Panc1 (cell line): Measurements from ENCODE around the gene MET. TPM values are rescaled to one million over a fixed set of nuclear protein-coding genes. Genes with fewer than 3 reads are reported as not detected.
"Not testable (repeated sequence)": the region's sequence is repeated elsewhere in the genome, so short reads cannot be mapped to it uniquely, and the experiment has no call there.

Experiments
- ATAC-seq: fragments of 200-7000 bp; cut with Tn5 transposase; 2 replicates; pipeline ENCODE4 v1.9.1; 2020; ENCODE audit warnings: mild to moderate bottlenecking, moderate library complexity
- BruUV-seq: library from RNA; stranded (reverse); fragments of 400-500 nt; replicated peaks from 2 replicates; lab custom pipeline; 2021; lab: Mats Ljungman, UMichigan
- CTCF ChIA-PET: fragments of 300-600 bp; sonication (Branson Sonifier 250); formaldehyde crosslinking; loops from one replicate; lab custom pipeline; 2022; ENCODE audit warnings: antibody characterized with exemption; lab: Charles Lee
- POLR2A ChIA-PET: fragments of 300-600 bp; sonication (Branson Sonifier 250); formaldehyde crosslinking; loops from one replicate; lab custom pipeline; 2022; ENCODE audit warnings: antibody characterized with exemption; lab: Charles Lee
- DNase-seq: peaks from one replicate; pipeline ENCODE4 v3.0.0-alpha.2; 2010; ENCODE audit warnings: low read depth, low spot score
- H3K27ac ChIP-seq: 2 replicates; pipeline ENCODE4 v1.5.1; 2011; ENCODE audit warnings: mild to moderate bottlenecking, low read length, inconsistent platforms
- H3K27me3 ChIP-seq: fragments of 200-500 bp; sonication (Bioruptor generic); 2 replicates; pipeline ENCODE4 v1.6.0; 2014; ENCODE audit warnings: low read length, inconsistent platforms; ENCODE audit not compliant: control insufficient read depth, insufficient read depth
- H3K36me3 ChIP-seq: fragments of 200-500 bp; sonication (Bioruptor generic); 2 replicates; pipeline ENCODE4 v1.5.1; 2014; ENCODE audit warnings: inconsistent platforms, mild to moderate bottlenecking, low read length, moderate library complexity; ENCODE audit not compliant: control insufficient read depth, insufficient read depth
- H3K4me1 ChIP-seq: 2 replicates; pipeline ENCODE4 v1.5.1; 2011; ENCODE audit warnings: inconsistent platforms, mild to moderate bottlenecking, low read length, moderate library complexity; ENCODE audit not compliant: control insufficient read depth, insufficient read depth
- H3K4me3 ChIP-seq, 2 experiments: 2 replicates each; pipeline ENCODE4 v1.5.1; 2011 to 2012; ENCODE audit warnings: low read depth in 2 of 2, low read length in 2 of 2, mild to moderate bottlenecking in 2 of 2, inconsistent platforms in 1 of 2, moderate library complexity in 1 of 2
- H3K9me3 ChIP-seq: fragments of 200-500 bp; sonication (Bioruptor generic); 2 replicates; pipeline ENCODE4 v1.5.1; 2014; ENCODE audit warnings: low read depth, mild to moderate bottlenecking, inconsistent platforms, low read length, moderate library complexity; ENCODE audit not compliant: control insufficient read depth, insufficient read depth
- CTCF ChIP-seq: fragments of 450-650 bp; IDR thresholded peaks from 2 replicates; pipeline ENCODE4 v1.5.1; 2017; ENCODE audit warnings: mild to moderate bottlenecking
- POLR2AphosphoS5 ChIP-seq: IDR thresholded peaks from 2 replicates; pipeline ENCODE4 v1.6.1; 2012; ENCODE audit warnings: mild to moderate bottlenecking, low read depth, low read length, moderate library complexity
- REST ChIP-seq, 2 experiments: IDR thresholded peaks; 2 replicates each; pipeline ENCODE4 v1.6.1; 2011 to 2012; ENCODE audit warnings: low read depth in 2 of 2, control low read depth in 1 of 2, low read length in 1 of 2, mild to moderate bottlenecking in 1 of 2, moderate library complexity in 1 of 2; ENCODE audit not compliant: insufficient read depth in 1 of 2
- SIN3A ChIP-seq: IDR thresholded peaks from 2 replicates; pipeline ENCODE4 v1.6.1; 2012; ENCODE audit warnings: low read depth, mild to moderate bottlenecking, low read length, moderate library complexity, borderline replicate concordance; ENCODE audit not compliant: insufficient read depth
- TCF7L2 ChIP-seq: IDR thresholded peaks from 2 replicates; pipeline ENCODE4 v1.6.1; 2011; ENCODE audit warnings: mild to moderate bottlenecking, low read depth, low read length, inconsistent platforms
- in situ Hi-C: cut with HindIII; loops from 2 replicates; pipeline ENCODE4 v1.10.0; 2016; ENCODE audit warnings: low sequenced_read_pairs, low pct_unique_long_range_greater_than_20kb
- intact Hi-C: fragments of 100-400 bp; cut with micrococcal nuclease; formaldehyde crosslinking; loops from one replicate; pipeline ENCODE4 v1.10.0; 2022; ENCODE audit not compliant: unreplicated experiment
- total RNA-seq: library from RNA; stranded (reverse); gene quantifications from one replicate; pipeline ENCODE4 v1.2.1, GENCODE V29; 2021; ENCODE audit not compliant: unreplicated experiment

Gene MET
- total RNA-seq, 1 experiment from 2014 or later, result 103 TPM

- no peaks in the 10 kb centered on the region for H3K4me1 ChIP-seq
- no peak overlapping the region for H3K4me3 ChIP-seq
- in situ Hi-C loops, result no loop called here
- no peaks in the 10 kb centered on the region for H3K27me3 ChIP-seq
- intact Hi-C loops, result no loop called here
- BruUV-seq, result no TSS peak
- H3K27ac ChIP-seq, result no peak overlapping the region
- ChIA-PET CTCF (interaction anchor here (0.7 kb wide), 1 partner anchor 81 kb away, joined by 3 read pairs; no protein-coding TSS in a partner anchor), POLR2A (no interaction called here)
- DNase-seq (no peak), ATAC-seq (no peak)
- peaks cover 19% of the 10 kb centered on the region for H3K36me3 ChIP-seq
- no peaks in the 10 kb centered on the region for H3K9me3 ChIP-seq
- no peak for TF ChIP-seq TCF7L2
- TF ChIP-seq CTCF, result no peak
- TF ChIP-seq REST (IDR thresholded peaks at IDR 0.05; ENCODE audit: insufficient read depth in 1 of 2, low read depth in 2 of 2, low read length in 1 of 2), result no peak
- TF ChIP-seq SIN3A, result no peak
- no peak for TF ChIP-seq POLR2AphosphoS5
Observed at GRCh38 chr7:116754186-116754585, 82.2 kb downstream of the MET start.

DNA sequence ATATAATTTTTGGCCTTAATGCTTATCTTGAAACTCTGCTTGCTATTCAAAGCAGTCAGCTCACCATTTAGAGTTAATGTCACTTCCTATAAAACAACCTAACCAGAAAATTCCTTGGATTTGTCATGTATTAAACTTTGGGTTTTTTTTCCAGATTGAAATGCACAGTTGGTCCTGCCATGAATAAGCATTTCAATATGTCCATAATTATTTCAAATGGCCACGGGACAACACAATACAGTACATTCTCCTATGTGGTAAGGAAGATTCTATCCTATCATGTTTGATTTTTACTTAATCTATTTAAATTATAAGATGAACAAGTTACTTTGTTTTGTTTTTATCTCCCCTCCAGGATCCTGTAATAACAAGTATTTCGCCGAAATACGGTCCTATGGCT lies 85.3 kb downstream of the MET start:
- H3K4me1 ChIP-seq, result no peaks in the 10 kb centered on the region
- no peak overlapping the region for H3K4me3 ChIP-seq
- DNase-seq (no peak), ATAC-seq (no peak)
- TF ChIP-seq TCF7L2 (no peak), SIN3A (no peak), CTCF (no peak), POLR2AphosphoS5 (no peak), REST (IDR thresholded peaks at IDR 0.05; ENCODE audit: insufficient read depth in 1 of 2, low read depth in 2 of 2, low read length in 1 of 2) (no peak)
- no peak overlapping the region for H3K27ac ChIP-seq
- POLR2A ChIA-PET, result no interaction called here
- H3K36me3 ChIP-seq, result peaks cover 25% of the 10 kb centered on the region
- H3K27me3 ChIP-seq, result no peaks in the 10 kb centered on the region
- H3K9me3 ChIP-seq, result no peaks in the 10 kb centered on the region
- no TSS peak for BruUV-seq
- intact Hi-C loops, result no loop called here
- in situ Hi-C loops, result no loop called here
- CTCF ChIA-PET, result no interaction called here

DNA sequence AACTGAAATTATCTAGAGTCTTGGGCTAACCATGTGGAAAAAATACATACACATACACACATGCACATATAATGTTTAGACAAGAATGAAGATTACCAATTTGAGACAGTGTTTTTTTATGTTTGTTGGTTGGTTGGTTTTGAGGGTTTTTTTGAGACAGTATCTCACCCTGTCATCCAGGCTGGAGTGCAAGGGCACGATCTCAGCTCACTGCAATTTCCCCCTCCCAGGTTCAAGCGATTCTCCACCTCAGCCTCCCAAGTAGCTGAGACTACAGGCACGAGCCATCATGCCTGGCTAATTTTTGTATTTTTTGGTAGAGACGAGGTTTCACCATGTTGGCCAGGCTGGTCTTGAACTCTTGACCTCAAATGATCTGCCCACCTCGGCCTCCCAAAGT lies 87.6 kb downstream of the MET start:
- H3K4me1 ChIP-seq, CTCF ChIA-PET, H3K27ac ChIP-seq, ATAC-seq, H3K9me3 ChIP-seq, H3K27me3 ChIP-seq, intact Hi-C loops, H3K4me3 ChIP-seq, DNase-seq, POLR2A ChIA-PET, in situ Hi-C loops, BruUV-seq: not testable (repeated sequence)
- H3K36me3 ChIP-seq, result peaks cover 31% of the 10 kb centered on the region
